ENCODE results near the gene CHRNE.

Gene CHRNE

DNA sequence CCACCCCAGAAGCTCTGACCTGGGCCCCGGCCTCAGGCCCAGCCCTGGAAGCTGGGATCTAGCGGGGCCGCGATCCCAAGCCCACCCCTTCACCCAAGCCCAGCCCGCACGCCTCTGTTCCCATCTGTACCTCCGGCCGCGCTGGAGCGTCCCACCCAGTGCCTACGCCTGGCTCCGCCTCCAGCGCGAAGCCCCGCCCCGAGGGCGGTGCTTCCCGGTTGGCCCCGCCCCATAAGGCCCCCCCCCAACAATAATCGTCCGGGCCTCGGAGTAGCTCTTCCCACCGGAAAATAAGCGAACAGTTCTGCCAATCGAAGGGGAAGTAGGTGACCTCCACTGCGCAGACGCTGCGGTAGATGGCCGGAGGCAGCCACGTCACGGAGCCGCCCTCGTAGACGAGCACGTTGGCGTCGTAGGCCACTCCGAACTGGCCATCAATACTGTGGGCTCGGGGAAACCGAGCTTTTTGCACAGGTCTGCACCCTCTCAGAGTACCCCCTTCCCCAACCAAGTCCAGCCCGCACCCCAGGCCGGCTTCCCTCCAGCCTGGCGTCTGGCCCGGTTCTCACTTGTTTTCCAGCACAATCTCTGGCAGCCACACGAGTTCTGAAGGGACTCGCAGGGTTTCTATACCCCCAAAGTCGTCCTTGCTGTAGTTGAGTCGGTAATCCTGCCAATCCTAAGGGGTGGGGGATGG, 1.1 kb downstream of the CHRNE start:
- no peak for DNase-seq

DNA sequence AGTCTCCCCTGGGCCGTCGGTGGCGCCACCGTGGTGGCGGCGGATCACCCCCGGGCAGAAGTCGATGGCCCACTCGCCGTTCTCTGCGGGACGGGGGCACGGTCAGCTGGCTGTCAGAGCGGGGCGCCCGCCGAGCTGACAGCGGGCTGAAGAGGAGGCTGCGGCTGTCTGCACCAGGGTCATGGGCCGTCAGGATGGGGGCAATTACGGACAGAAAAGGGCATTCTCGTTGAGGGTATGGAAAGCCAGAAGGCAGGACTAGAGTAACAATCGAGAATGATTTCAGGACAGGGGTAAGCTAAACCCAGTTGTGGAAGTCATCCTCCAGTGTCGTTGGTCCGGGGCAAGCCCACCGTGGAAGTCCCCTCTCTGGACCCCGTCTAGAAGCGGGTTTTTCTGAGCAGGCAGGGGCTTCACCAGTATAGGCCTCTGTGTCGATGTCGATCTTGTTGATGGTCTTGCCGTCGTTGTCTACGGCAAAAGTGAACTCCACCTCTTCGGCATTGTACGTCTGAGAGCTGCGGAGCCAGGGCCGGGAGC, 1.7 kb downstream of the CHRNE start:
- no peak for DNase-seq

DNA sequence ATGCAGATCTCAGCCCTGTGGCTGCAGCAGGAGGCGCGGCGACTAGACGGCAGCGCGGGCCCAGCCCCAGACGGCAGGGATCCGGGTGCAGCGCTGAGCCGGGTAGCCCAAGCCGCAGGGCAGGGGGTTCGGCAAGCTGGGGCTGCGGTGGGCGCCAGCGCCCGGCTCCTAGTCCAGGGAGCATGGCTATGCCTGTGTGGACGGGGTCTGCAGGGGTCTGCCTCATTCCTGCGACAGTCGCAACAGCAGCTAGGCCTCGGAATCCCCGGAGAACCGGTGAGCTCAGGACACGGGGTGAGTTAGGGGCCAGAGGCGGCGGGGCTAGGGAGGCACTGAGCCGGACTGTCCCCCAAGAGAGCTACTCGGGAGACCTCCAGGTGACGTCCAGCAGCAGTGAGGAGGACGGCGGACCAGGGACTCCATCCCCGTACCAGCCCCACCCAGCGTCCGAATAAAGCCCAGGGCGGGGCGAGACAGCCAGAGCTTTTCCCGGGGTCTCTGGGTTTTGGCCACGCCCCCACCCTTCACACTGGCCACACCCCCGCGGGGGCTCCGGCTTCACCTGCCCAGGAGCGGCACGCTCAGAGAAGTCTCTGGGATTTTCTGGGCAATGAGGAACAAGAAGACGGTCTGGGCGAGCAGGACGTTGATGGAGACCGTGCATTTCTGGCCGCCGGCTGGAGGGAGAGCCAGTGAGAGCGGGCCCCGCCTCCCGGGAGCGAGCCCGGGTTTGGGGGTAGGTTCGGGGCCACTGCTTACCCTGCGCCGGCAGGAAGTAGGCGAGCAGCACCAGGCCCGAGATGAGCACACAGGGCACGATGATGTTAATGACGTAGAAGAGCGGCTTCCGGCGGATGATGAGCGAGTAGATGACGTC, 2.4 kb downstream of the CHRNE start:
- peak; percentile 22 for DNase-seq

DNA sequence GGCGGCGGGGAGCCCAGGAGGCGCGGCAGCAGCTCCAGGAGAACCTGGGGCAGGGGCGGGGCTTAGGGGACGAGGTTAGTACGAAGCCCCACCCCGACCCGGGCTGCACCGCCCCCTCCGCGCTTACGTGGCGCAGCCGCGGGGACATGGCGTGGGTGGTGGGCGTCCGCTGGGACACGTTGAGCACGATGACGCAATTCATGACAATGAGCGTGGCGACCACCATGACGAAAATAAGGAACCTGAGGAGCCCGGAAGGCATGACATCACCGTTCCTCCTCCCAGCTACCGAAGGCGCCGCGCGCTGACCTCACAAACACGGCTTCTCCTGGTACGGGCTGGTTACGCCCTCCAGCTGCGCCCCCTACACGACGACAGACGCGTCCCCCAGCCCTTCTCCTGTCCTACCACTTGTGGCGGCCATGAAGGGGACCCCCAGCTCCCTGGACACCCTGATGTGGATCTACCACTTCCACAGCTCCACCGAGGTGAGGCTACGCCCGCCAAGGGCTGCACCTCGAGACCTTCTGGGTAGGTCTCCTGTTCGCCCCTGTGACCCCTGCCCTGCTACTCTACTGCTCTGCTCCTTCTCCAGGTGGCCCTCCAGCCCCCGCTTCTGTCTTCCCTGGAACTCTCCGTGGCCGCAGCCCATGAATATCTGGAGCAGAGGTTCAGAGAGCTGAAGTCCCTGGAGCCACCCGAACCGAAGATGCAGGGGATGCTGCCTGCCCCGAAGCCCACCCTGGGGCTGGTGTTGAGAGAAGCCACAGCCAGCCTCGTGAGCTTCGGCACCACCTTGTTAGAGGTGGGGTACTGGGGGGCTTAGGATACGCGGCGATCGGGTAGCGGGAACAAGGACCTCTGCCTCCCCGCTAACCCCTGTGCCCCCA, 3.3 kb downstream of the CHRNE start, which contains the start of gene C17orf107:
TSS of gene C17orf107 (plus strand) at position 196 of the 890 bp plus-strand sequence. CDS start at position 423, 227 bp downstream.
- DNase-seq, result peak; percentile 74

DNA sequence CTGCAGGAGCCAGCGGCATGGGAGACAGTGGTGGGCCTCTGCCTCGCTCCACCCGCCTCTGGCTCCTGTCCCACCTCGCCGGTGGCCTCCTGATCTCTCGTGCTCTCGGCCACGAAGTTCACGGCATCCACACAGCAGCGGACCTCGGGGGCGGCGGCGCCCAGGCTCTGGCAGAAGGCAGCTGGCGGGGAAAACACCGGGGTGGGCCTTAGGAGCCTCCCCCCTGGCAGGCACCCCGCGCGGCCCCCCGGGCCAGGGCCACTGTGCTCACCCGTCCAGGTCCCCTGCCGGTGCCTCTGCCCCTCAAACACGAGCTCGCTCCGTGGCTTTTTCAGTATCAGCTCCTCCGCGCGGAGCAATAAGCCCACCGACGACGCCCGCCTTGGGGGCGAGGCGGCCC, 4.0 kb downstream of the CHRNE start:
- DNase-seq, result no peak

DNA sequence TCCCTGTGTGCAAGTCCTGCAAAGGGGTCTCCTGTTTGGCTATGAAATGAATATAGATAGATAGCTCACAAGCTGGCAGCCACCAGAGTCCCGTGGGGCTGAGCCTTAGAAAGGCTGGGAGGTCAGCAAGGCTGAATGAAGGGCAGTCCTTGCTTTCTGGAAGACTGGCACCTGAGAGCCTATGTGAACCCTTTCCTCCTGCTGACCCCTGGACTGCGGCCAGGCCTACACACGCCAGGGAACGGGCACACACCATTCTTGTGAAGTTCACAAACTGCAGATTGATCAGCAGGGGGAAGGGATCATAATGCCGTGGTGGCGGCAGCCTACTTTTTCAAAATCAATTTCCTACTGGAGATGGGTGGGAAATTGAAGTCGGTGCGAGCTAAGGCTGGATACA, 4.5 kb downstream of the CHRNE start:
- DNase-seq, result no peak

DNA sequence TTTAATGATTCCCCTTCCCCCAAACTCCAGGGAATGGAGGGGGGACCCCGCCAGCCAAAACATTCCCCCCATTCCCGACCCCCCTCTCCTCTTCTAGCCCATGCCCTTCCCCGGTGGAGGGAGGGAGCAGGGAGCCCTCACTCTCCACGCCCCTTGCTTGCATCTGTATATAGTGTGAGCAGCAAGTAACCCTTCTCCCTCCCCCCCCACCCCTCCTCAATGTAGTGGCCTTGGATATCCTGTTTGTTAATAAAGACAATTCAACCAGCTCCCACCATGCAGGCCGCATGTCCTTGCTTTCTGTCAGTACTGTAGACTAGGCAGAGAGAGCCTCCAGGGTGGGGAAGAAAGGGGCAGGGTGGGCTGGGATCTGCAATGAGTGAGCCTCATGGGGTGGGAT, 5.1 kb downstream of the CHRNE start:
- no peak for DNase-seq

DNA sequence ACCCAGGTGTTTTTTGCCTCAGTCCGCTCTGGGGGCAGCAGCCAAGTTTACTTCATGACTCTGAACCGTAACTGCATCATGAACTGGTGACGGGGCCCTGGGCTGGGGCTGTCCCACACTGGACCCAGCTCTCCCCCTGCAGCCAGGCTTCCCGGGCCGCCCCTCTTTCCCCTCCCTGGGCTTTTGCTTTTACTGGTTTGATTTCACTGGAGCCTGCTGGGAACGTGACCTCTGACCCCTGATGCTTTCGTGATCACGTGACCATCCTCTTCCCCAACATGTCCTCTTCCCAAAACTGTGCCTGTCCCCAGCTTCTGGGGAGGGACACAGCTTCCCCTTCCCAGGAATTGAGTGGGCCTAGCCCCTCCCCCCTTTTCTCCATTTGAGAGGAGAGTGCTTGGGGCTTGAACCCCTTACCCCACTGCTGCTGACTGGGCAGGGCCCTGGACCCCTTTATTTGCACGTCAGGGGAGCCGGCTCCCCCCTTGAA, 5.7 kb downstream of the CHRNE start:
- DNase-seq, result no peak

DNA sequence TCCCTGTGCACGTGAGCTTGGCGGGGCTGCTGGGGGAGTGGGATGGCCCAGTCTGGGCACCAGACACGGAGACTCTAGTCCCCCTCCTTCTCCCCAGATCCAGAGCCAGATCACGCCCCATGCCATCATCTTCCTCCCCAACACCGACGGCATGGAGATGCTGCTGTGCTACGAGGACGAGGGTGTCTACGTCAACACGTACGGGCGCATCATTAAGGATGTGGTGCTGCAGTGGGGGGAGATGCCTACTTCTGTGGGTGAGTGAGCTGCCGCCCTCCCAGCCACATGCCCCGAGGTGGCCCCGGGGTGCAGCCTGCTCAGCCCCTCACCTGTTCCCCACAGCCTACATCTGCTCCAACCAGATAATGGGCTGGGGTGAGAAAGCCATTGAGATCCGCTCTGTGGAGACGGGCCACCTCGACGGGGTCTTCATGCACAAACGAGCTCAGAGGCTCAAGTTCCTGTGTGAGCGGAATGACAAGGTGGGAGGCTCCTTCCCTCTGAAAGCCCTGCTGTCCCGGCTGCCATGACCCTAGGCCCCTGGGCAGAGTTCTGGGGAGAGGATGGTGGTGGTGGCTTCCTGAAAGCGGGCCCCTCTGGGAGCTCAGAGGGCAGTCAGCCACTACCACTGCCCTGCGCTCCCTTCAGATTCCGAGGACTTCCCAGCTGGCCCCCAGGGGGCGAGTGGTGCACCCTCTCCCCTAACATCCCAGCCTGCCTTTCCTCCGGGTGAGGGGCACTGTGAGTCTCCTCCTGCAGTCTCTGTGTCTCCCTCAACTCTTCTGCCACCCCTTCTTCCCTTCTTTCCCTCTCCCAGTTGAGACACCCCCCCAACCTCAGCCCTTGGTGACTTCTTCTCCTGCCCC, 6.3 kb downstream of the CHRNE start:
- DNase-seq, result no peak

DNA sequence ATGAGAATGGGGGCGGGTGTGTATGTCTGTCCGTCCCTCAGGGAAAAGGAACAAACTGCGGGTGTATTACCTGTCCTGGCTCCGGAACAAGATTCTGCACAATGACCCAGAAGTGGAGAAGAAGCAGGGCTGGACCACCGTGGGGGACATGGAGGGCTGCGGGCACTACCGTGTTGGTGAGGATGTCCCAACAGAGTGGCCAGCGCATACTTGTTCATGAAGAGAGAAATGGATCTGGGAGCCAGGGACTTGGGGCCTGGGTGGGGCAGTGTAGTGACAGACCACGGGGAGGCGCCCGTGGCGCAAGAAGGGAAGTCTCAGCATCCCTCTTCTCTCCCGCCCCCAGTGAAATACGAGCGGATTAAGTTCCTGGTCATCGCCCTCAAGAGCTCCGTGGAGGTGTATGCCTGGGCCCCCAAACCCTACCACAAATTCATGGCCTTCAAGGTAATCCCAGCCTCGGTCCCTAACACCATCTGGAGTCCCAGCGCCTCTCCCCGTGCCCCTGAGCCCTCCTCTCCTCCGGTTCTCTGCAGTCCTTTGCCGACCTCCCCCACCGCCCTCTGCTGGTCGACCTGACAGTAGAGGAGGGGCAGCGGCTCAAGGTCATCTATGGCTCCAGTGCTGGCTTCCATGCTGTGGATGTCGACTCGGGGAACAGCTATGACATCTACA, 7.1 kb downstream of the CHRNE start:
- DNase-seq, result no peak

DNA sequence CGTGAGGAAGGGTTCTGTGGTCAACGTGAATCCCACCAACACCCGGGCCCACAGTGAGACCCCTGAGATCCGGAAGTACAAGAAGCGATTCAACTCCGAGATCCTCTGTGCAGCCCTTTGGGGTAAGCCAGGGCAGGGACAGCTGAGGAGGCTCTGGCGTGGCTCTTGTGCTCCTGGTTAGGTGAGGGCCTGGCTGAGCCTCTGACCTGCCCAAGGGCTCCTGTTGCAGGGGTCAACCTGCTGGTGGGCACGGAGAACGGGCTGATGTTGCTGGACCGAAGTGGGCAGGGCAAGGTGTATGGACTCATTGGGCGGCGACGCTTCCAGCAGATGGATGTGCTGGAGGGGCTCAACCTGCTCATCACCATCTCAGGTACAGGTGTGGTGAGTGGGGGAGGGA, 7.8 kb downstream of the CHRNE start:
- no peak for DNase-seq

DNA sequence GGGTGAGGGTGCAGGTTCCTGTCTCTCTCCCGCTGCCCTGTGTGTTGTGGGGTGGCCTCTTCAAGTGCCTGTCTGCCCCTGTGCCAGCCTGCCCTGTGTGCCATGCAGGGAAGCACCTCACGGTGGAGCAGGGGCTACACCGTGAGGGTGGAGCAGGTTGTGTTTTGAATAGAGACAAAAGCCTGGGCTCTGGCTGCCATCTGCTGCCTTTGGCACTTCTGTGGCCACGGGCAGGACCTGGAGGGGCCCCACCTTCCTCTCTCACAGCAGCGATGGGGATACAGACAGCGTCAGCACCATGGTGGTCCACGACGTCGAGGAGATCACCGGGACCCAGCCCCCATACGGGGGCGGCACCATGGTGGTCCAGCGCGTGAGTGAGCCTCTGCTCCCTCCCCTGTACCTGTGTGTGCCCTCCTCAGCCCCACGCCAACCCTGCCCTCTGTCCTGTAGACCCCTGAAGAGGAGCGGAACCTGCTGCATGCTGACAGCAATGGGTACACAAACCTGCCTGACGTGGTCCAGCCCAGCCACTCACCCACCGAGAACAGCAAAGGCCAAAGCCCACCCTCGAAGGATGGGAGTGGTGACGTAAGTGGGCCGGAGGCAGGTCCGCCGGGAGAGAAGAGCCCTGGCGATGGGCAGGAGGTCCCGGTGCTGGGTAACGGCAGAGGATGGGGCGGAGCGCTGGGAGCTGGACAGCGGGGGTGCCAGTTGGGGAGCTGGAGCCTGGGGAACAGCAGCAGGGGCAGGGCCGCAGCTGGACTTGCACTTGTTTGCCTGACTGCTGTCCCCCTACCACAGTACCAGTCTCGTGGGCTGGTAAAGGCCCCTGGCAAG, 9.0 kb downstream of the CHRNE start:
- DNase-seq, result no peak

DNA sequence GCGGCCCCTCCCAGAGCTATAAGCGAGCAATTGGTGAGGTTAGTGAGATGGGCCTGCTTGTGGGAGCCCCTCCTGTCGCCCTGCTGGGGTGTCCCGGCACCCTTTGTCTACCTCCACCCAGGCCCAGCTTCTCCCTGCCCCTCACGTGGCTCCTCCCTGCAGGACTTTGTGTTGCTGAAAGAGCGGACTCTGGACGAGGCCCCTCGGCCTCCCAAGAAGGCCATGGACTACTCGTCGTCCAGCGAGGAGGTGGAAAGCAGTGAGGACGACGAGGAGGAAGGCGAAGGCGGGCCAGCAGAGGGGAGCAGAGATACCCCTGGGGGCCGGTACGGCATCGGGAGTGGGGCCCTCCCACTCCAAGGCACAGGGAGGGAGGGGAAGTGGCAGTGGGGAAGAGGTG, 9.6 kb downstream of the CHRNE start:
- no peak for DNase-seq

DNA sequence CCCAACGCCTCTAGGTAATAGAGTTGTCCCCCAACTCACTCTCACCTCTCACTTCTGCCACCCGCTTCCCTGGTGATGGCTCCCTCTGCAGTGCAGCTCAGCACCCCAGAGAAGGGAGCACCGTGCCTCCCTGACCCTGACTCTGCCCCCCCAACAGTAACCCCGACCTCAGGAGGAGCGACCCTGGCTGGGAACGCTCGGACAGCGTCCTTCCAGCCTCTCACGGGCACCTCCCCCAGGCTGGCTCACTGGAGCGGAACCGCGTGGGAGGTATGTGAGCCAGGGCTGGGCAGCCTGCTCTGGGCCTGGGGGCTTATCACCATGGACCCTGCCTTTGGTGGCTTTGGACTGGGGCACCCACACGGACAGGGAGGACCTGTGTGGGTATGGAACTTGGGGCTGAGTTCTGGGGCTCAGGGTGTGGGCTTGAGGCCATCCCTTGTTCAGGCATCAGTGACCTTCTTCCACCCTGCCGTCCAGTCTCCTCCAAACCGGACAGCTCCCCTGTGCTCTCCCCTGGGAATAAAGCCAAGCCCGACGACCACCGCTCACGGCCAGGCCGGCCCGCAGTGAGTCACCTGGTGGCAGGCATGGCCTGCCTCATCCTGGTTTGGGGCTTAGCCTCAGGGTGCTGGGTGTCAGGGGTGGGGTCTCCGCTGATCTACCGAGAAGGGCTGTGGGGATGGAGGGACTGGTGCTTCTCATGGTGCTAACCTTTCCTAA, 10.2 kb downstream of the CHRNE start:
- DNase-seq, result no peak

DNA sequence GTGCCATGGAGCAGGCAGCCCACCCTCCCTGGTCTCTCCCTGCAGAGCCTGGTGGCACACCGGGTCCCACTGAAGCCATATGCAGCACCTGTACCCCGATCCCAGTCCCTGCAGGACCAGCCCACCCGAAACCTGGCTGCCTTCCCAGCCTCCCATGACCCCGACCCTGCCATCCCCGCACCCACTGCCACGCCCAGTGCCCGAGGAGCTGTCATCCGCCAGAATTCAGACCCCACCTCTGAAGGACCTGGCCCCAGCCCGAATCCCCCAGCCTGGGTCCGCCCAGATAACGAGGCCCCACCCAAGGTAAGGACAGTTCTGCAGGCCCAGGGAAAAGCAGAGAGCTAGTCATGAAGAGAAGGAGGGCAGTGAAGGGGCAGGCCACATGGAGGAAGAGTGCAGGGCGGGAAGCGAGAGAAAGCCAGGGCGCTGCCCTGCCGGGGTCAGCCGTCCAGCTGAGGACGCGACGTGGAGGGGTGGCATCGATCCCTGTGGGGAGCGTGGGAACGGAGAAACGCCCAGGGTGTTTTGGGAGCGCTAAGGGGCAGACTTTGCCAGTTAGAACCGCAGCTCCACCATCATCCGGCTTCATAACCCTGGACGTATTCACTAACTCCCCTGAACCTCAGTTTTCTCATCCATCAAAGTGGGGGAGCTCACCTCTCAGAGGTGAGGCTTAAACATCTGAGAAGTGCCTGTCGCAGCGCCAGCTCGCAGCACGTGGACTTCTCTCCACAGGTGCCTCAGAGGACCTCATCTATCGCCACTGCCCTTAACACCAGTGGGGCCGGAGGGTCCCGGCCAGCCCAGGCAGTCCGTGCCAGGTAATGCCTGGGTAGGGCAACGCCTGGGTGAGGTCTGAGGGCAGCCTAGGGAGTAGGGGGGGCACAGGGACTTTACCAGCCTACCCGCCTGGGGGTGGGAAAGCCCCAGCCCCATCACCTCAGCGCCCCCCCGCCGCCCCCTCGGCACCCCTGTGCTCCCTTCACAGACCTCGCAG, 11.2 kb downstream of the CHRNE start:
- no peak for DNase-seq

DNA sequence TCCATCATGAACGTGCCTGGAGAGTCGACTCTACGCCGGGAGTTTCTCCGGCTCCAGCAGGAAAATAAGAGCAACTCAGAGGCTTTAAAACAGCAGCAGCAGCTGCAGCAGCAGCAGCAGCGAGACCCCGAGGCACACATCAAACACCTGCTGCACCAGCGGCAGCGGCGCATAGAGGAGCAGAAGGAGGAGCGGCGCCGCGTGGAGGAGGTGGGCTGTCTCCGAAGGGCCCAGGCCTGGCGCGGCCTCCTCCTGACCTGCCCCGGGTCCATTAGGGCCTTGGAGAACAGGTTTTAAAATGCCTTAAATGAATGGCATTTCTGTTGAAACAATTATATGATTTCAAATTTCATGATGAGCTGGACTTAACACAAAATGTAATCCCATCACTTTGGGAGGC, 15.3 kb downstream of the CHRNE start:
- no peak for DNase-seq

DNA sequence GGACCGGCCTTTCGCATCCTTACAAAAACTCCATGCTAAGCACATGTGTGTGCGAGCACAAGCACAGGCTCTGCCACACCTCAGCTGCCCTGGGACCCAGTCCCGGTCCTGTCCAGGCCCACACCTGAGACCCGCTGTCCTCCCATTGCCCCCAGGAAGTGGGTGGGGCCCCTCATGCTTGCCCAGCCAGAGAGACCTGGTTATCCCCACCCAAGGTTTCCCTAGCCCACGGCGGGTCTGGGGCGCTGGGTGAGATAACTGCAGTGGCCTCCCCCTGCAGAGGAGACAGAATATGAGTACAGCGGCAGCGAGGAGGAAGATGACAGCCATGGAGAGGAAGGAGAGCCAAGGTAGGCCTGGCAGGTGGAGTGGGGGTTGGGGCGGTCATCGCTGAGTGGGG, 16.1 kb downstream of the CHRNE start:
- DNase-seq, result no peak

DNA sequence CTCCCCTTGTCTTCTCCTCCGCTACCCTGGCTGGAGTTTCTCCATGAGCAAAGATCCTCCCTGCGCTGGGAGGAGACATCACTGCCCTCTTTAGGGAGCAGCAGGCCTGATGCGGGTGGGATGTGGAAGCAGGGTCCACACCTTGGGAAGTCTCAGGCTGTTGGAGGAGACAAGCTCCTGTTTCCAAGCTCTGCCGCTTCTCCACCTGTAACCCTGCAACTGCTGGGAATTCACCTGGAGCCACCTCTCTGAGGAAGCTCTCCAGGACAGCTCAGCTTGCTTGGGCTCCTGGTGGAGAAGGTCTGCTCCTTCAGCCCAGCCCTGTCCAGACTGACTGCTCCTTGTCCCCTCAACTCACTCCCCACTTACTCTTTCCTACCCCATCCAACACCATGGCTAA, 18.4 kb downstream of the CHRNE start:
- DNase-seq, result no peak

All from fibroblast of upper back skin (primary cell).